ENCODE measurements around the gene GPR160.

- TF ChIP-seq ZNF274 (IDR thresholded peaks at IDR 0.05; ENCODE audit: low read depth, low read length) (no peak), YY1 (IDR thresholded peaks at IDR 0.05; ENCODE audit: insufficient read depth, insufficient read length) (no peak), SUZ12 (IDR thresholded peaks at IDR 0.05; ENCODE audit: extremely low read depth, insufficient read depth, insufficient read length) (no peak)
Measured at GRCh38 chr3:170062769-170063168, 25.0 kb downstream of the GPR160 start.

Measured in NT2/D1 (cell line).